D721Med (cell line): ENCODE data around the gene NLN.
"Not testable (repeated sequence)": the region's sequence is repeated elsewhere in the genome, so short reads cannot be mapped to it uniquely, and the experiment has no call there.

ENCODE experiments used
- DNase-seq: peaks from one replicate; pipeline ENCODE4 v3.0.0; 2011; ENCODE audit warnings: low spot score; ENCODE audit not compliant: insufficient read length
- FAIRE-seq: peaks from 2 replicates; lab custom pipeline; 2011; peaks lifted over from hg19 to GRCh38; lab: Jason Lieb, UNC
- CTCF ChIP-seq: IDR thresholded peaks from 2 replicates; pipeline ENCODE4 v1.5.1; 2012; ENCODE audit warnings: mild to moderate bottlenecking, control low read depth; ENCODE audit not compliant: insufficient read depth; ENCODE audit errors: missing control alignments

Gene NLN

GRCh38 chr5:65861830-65862241 is 139.8 kb downstream of the NLN start:
- no peak for TF ChIP-seq CTCF
- DNase-seq: no peak
- no peak for FAIRE-seq

GRCh38 chr5:65862384-65862783 is 140.4 kb downstream of the NLN start:
- no peak for TF ChIP-seq CTCF
- FAIRE-seq (no peak), DNase-seq (no peak)

DNA sequence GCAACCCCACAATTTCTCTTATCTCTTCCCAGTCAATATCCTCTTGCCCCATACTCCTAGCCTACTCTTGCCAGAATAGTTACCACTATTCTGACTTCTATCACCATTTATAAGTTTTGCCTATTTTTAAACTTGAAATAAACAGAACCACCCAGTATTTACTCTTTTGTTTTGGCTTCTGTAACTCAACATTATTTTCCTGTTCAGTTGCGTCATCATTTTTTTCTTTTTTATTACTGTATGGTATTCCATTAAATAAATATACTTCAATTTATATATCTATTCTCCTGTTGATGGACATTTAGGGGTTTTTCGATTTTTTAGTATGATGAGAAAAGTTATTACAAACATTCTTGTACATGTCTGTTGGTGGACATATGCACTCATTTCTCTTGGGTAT is 141.7 kb downstream of the NLN start:
- FAIRE-seq (no peak), DNase-seq (no peak)
- TF ChIP-seq CTCF: no peak

DNA sequence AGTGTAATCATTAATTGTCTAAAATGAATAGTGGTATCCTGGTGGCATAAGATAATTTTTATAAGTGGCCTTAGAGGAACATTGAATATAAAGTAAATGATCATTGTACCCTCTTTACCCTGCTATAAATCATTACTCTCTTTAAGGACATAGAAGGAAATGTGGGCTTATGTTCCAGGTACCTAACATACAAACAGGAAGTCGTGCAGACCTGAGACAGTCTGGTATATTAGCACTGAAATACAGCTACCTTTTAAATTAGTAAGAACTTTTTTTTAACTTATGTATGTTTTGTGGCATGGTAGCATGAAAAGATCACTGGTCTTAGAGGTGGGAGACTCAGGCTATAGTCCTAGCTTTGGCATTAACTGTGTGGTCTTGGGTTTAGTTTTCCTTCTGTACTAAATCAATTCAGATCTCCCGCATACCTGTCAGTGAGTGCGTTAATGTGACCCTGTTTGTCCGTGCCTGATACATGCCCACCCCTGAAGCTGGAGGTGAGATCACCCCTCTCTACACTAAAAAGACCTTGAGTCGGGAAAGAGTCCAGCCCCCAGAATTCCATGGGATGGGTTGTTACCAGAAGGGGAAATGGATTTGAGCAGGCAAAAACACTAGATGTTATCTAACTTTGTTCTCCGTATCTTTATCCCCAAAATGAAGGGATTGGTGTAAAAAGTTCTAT is 145.0 kb downstream of the NLN start:
- no peak for TF ChIP-seq CTCF

DNA sequence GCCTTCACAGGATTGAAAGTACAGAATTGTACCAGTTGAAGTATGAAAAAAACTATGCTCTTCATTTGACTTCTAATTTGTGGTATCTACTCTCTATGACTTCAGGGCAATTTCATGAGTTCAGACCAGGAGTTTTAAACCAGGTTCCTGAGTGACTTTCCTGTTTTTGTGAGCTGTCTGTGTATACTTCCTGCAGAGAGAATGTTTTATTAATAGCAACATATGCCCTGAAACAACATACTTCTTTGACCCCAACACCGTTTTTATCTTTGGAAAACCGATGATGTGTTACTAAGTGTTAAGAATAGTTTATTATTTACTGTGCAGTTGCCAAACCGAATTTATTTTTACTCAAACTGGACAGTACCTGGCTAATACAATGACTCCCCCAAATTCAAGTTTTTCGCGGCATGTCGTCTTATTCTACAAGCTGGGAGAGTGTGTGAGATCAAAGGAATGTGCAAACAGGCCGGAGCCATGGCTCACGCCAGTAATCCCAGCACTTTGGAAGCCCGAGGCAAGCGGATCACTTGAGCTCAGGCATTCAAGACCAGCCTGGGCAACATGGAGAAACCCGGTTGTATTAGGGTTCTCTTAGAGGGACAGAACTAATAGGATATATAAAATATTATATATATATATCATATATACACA is 145.7 kb downstream of the NLN start:
- FAIRE-seq (no peak), DNase-seq (no peak)
- TF ChIP-seq CTCF: no peak

More for the DNA sequence above, 145.0 kb downstream of the NLN start:
- FAIRE-seq (no peak), DNase-seq (no peak)

DNA sequence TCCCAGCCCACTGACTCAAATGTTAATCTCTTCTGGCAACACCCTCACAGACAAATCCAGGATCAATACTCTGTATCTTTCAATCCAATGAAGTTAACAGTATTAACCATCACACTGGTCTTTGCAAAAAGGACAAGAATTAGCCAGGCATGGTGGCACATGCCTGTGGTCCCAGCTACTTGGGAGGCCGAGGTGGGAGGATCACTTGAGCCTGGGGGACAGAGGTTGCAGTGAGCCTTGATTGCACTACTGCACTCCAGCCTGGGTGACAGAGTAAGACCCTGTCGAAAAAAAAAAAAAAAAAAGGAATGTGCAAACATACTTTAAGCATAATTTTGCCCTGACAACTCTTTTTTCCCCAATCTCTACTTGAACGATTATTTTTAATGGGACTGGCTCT is 146.5 kb downstream of the NLN start:
- no peak for DNase-seq
- no peak for TF ChIP-seq CTCF
- FAIRE-seq: no peak

- no peak for TF ChIP-seq CTCF
- DNase-seq: no peak
- no peak for FAIRE-seq
Measured at GRCh38 chr5:65871182-65871581, 149.2 kb downstream of the NLN start.

- not testable (repeated sequence) for FAIRE-seq, DNase-seq
Measured at GRCh38 chr5:65871776-65872175, 149.8 kb downstream of the NLN start.
